T-cell (primary cell): ENCODE measurements around the gene SELPLG. TPM values are rescaled to one million over a fixed set of nuclear protein-coding genes. Genes with fewer than 3 reads are reported as not detected.

Source experiments
- ATAC-seq, 4 experiments: fragments of 200-7000 bp in 3 of 4; fragments of 150-1000 bp in 1 of 4; cut with Tn5 transposase; replicated peaks in 1 of 4; 1 replicate in 3 of 4; 2 replicates in 1 of 4; pipeline ENCODE4 v1.10.0; 2021; ENCODE audit warnings: moderate library complexity in 3 of 4, mild to moderate bottlenecking in 2 of 4, moderate number of reproducible peaks in 1 of 4
- CTCF ChIA-PET, 2 donors: fragments of 300-600 bp; sonication (Branson Sonifier 250); formaldehyde crosslinking; loops; one replicate each; lab custom pipeline; 2022; ENCODE audit warnings: antibody characterized with exemption in 2 of 2; lab: Charles Lee
- POLR2A ChIA-PET, 2 donors: fragments of 300-600 bp; sonication (Branson Sonifier 250); formaldehyde crosslinking; loops; one replicate each; lab custom pipeline; 2022; ENCODE audit warnings: antibody characterized with exemption in 2 of 2; lab: Charles Lee
- DNase-seq, 35 experiments: peaks; one replicate each; pipeline versions ENCODE4 v3.0.0 to v3.0.0-alpha.2; 2013 to 2023
- H3K27ac ChIP-seq: one replicate; pipeline ENCODE4 v1.5.1; 2013; ENCODE audit warnings: low read length
- H3K27me3 ChIP-seq, 2 experiments: replicated peaks in 1 of 2; 1 replicate in 1 of 2; 2 replicates in 1 of 2; pipeline versions ENCODE4 v1.6.1 to v1.7.0; 2013; ENCODE audit warnings: low read length in 1 of 2, mixed read lengths in 1 of 2; ENCODE audit not compliant: control insufficient read depth in 2 of 2, insufficient read depth in 2 of 2; ENCODE audit errors: extremely low read depth in 1 of 2
- H3K36me3 ChIP-seq, 2 donors: 1 replicate in 1 of 2; 2 replicates in 1 of 2; pipeline versions ENCODE4 v1.6.1 to v1.7.0; 2013; ENCODE audit warnings: low read length in 1 of 2; ENCODE audit not compliant: control insufficient read depth in 2 of 2, insufficient read depth in 1 of 2; ENCODE audit errors: extremely low read depth in 1 of 2
- H3K4me1 ChIP-seq, 2 experiments: 1 replicate in 1 of 2; 2 replicates in 1 of 2; pipeline versions ENCODE4 v1.6.1 to v1.7.0; 2013; ENCODE audit warnings: low read length in 2 of 2, mixed read lengths in 1 of 2; ENCODE audit not compliant: insufficient read depth in 2 of 2, control insufficient read depth in 1 of 2; ENCODE audit errors: extremely low read depth in 1 of 2
- H3K4me3 ChIP-seq, 2 donors: 1 replicate in 1 of 2; 2 replicates in 1 of 2; pipeline versions ENCODE4 v1.5.1 to v1.7.0; 2013; ENCODE audit warnings: mild to moderate bottlenecking in 2 of 2, low read length in 1 of 2, moderate library complexity in 1 of 2; ENCODE audit not compliant: control insufficient read depth in 1 of 2; ENCODE audit errors: extremely low read depth in 1 of 2
- H3K9me3 ChIP-seq: 2 replicates; pipeline ENCODE4 v1.7.0; 2013
- H3K27ac Mint-ChIP-seq, 2 donors: one replicate each; pipeline ENCODE4 v1.8.0; 2020 to 2021; ENCODE audit warnings: mild to moderate bottlenecking in 2 of 2, mixed read lengths in 2 of 2
- H3K27me3 Mint-ChIP-seq, 2 donors: one replicate each; pipeline ENCODE4 v1.8.0; 2021 to 2022; ENCODE audit warnings: mixed read lengths in 2 of 2
- H3K36me3 Mint-ChIP-seq: one replicate; pipeline ENCODE4 v1.8.0; 2021; ENCODE audit warnings: mixed read lengths
- H3K4me1 Mint-ChIP-seq, 3 donors: one replicate each; pipeline ENCODE4 v1.8.0; 2020 to 2022; ENCODE audit warnings: mixed read lengths in 3 of 3, mild to moderate bottlenecking in 1 of 3
- H3K4me3 Mint-ChIP-seq, 3 donors: one replicate each; pipeline ENCODE4 v1.8.0; 2020 to 2022; ENCODE audit warnings: mild to moderate bottlenecking in 3 of 3, mixed read lengths in 3 of 3, moderate library complexity in 3 of 3
- H3K9me3 Mint-ChIP-seq, 3 donors: one replicate each; pipeline ENCODE4 v1.8.0; 2020 to 2022; ENCODE audit warnings: mixed read lengths in 3 of 3
- WGBS: methylation state at CpG from one replicate; pipeline ENCODE4 v1.1.5; 2013; ENCODE audit warnings: missing lambda C conversion rate; ENCODE audit not compliant: insufficient coverage; 5-methylcytosine and 5-hydroxymethylcytosine counted together
- total RNA-seq, 35 experiments: library from RNA in 6 of 35; stranded (reverse) in 6 of 35; fragments of 120-200 nt in 1 of 35; gene quantifications; one replicate each; pipeline versions ENCODE4 v1.2.1 to v1.2.4 and lab custom pipeline; 2013 to 2026

Gene SELPLG
- total RNA-seq, 5 donors from 2014 or later (not counting 1 experiment from before 2014, with no cell fraction given), result 102 to 220 (median 215) TPM

DNA sequence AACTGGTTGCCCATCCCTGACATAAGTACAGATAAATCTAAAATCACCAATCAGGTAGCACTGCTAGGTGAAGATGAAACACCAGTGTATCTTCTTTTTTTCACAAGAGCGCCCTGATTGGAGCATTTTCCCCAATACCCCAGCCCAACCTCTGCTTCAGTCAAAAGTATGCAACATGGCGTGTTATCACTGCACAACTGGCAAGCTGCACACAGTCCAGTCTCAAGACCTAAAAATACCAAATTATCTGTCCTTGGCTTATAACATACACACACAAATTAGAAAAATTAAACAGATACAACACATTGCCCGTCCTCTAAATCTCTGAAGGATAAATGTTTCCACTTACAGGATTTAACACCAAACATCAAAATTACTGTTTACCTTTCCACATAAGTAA, 20.2 kb upstream of the SELPLG start:
- DNase-seq, result no peak
- CTCF ChIA-PET, result interaction anchor here (0.8 to 1.1 kb wide), 7 partner anchors 9 to 150 kb away, joined by 3 to 7 read pairs (median 3); no protein-coding TSS in a partner anchor
- WGBS, result 100% methylated on average over 2 of the region's 3 CpGs
- POLR2A ChIA-PET, result interaction anchor here in 1 of 2 donors (0.6 kb wide), 1 partner anchor 60 kb away, joined by 3 read pairs; no protein-coding TSS in a partner anchor
- ATAC-seq, result no peak
- no peak overlapping the region for H3K4me3 Mint-ChIP-seq
- no peak overlapping the region for H3K4me3 ChIP-seq
- no peaks in the 10 kb centered on the region for H3K27me3 ChIP-seq
- H3K9me3 Mint-ChIP-seq, result no peaks in the 10 kb centered on the region
- H3K9me3 ChIP-seq, result no peaks in the 10 kb centered on the region
- no peaks in the 10 kb centered on the region for H3K4me1 ChIP-seq
- no peaks in the 10 kb centered on the region for H3K27me3 Mint-ChIP-seq
- peaks cover 0 to 4% (median 0%) of the 10 kb centered on the region in 3 donors for H3K4me1 Mint-ChIP-seq
- H3K27ac ChIP-seq, result no peak overlapping the region
- peaks cover 11% of the 10 kb centered on the region for H3K36me3 Mint-ChIP-seq
- H3K36me3 ChIP-seq, result peaks cover 0 to 9% of the 10 kb centered on the region in 2 donors
- no peak overlapping the region for H3K27ac Mint-ChIP-seq

DNA sequence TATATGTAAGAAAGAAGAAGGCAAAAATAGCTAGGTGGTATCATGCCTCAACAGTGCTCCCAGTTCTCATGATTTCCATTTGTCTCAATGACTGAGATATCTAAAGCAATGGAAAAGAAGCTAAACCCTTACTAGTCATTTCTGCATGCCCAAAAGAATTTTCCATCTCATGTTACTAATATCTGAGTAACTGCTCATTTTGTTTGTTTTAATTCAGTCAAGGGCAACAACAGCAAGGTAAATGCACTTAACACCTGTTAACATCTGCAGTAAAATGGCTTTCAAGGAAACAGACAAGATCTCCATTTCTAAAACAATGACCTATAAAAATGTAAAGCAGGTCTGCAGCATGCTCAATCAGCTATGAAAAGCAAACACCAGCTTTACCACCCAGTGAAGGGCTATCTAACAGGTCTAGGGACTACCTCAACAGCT, 19.4 kb upstream of the SELPLG start:
- no peak overlapping the region for H3K27ac ChIP-seq
- no peaks in the 10 kb centered on the region for H3K27me3 Mint-ChIP-seq
- H3K4me1 Mint-ChIP-seq, result peaks cover 0 to 5% (median 0%) of the 10 kb centered on the region in 3 donors
- H3K9me3 ChIP-seq, result no peaks in the 10 kb centered on the region
- H3K4me3 Mint-ChIP-seq, result no peak overlapping the region
- no peak for ATAC-seq
- peak overlapping the region in 1 of 2 donors; percentile 16 for H3K27ac Mint-ChIP-seq
- H3K36me3 ChIP-seq, result peaks cover 0 to 9% of the 10 kb centered on the region in 2 donors
- no peaks in the 10 kb centered on the region for H3K9me3 Mint-ChIP-seq
- no peaks in the 10 kb centered on the region for H3K4me1 ChIP-seq
- no peak for DNase-seq
- no peaks in the 10 kb centered on the region for H3K27me3 ChIP-seq
- ChIA-PET CTCF (interaction anchor here (0.8 to 1.1 kb wide), 7 partner anchors 10 to 151 kb away, joined by 3 to 7 read pairs (median 3); no protein-coding TSS in a partner anchor), POLR2A (interaction anchor here in 1 of 2 donors (0.6 kb wide), 1 partner anchor 60 kb away, joined by 3 read pairs; no protein-coding TSS in a partner anchor)
- no peak overlapping the region for H3K4me3 ChIP-seq
- peaks cover 12% of the 10 kb centered on the region for H3K36me3 Mint-ChIP-seq

DNA sequence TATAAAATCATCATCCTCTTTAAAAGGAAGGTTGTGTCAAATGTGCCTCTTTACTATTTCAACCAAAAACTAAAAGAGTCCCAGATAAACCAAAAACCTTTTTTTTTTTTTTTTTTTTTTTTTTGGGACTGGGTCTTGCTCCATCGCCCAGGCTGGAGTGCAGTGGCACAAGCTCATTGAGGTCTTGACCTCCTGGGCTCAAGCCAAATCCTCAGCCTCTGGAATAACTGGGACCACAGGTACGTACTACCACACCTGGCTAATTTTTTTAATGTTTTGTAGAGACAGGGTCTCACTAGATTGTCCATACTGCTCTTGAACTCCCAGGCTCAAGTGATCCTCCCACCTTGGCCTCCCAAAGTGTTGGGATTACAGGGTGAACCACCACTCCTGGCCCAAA, 16.4 kb upstream of the SELPLG start:
- Histone ChIP-seq H3K27ac (no peak overlapping the region), H3K36me3 (peaks cover 0 to 2% of the 10 kb centered on the region in 2 donors), H3K4me1 (peaks cover 10 to 18% of the 10 kb centered on the region in 2 experiments), H3K4me3 (no peak overlapping the region), H3K9me3 (no peaks in the 10 kb centered on the region), H3K27me3 (no peaks in the 10 kb centered on the region)
- no peak overlapping the region for H3K27ac Mint-ChIP-seq
- H3K4me1 Mint-ChIP-seq, result peaks cover 22 to 30% (median 24%) of the 10 kb centered on the region in 3 donors
- DNase-seq (no peak), ATAC-seq (no peak)
- WGBS, result no CpG with 5 or more reads among the region's 2 CpGs
- no peaks in the 10 kb centered on the region for H3K27me3 Mint-ChIP-seq
- POLR2A ChIA-PET, result no interaction called here
- CTCF ChIA-PET, result interaction anchor here (0.5 to 1.2 kb wide), 7 partner anchors 14 to 505 kb away, joined by 3 to 6 read pairs (median 5); no protein-coding TSS in a partner anchor
- H3K9me3 Mint-ChIP-seq, result no peaks in the 10 kb centered on the region
- no peak overlapping the region for H3K4me3 Mint-ChIP-seq
- H3K36me3 Mint-ChIP-seq, result peaks cover 4% of the 10 kb centered on the region

DNA sequence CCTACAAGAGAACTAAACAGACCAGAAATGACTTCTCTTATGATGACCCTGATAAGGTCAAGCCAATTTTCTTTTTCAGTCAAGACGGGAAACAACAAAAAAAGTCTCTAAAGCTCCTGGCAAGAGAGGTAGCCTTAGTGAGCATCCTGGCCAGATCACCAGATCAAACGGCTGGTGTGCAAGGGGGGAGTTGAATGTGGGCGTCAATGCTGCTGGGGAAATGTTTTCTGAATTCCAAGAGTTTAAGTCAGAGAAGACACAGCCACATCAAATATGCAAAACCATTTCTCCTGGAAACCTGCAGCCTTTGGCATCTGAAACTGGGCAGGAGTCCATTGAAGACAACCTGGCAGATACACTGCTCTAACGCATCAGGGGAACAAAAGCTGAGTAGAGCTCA, 16.0 kb upstream of the SELPLG start:
- H3K4me3 ChIP-seq, result no peak overlapping the region
- H3K9me3 Mint-ChIP-seq, result no peaks in the 10 kb centered on the region
- H3K27ac ChIP-seq, result no peak overlapping the region
- H3K27me3 ChIP-seq, result no peaks in the 10 kb centered on the region
- peaks cover 0 to 2% of the 10 kb centered on the region in 2 donors for H3K36me3 ChIP-seq
- no peak overlapping the region for H3K4me3 Mint-ChIP-seq
- peaks cover 25 to 34% (median 26%) of the 10 kb centered on the region in 3 donors for H3K4me1 Mint-ChIP-seq
- ChIA-PET POLR2A (no interaction called here), CTCF (interaction anchor here (0.5 to 1.2 kb wide), 7 partner anchors 15 to 506 kb away, joined by 3 to 6 read pairs (median 5); no protein-coding TSS in a partner anchor)
- H3K4me1 ChIP-seq, result peaks cover 13 to 22% of the 10 kb centered on the region in 2 experiments
- H3K27me3 Mint-ChIP-seq, result no peaks in the 10 kb centered on the region
- WGBS, result no CpG with 5 or more reads among the region's 4 CpGs
- H3K27ac Mint-ChIP-seq, result peak overlapping the region in 1 of 2 donors; percentile 18
- ATAC-seq, result no peak
- DNase-seq, result no peak
- H3K36me3 Mint-ChIP-seq, result peaks cover 4% of the 10 kb centered on the region
- H3K9me3 ChIP-seq, result no peaks in the 10 kb centered on the region

DNA sequence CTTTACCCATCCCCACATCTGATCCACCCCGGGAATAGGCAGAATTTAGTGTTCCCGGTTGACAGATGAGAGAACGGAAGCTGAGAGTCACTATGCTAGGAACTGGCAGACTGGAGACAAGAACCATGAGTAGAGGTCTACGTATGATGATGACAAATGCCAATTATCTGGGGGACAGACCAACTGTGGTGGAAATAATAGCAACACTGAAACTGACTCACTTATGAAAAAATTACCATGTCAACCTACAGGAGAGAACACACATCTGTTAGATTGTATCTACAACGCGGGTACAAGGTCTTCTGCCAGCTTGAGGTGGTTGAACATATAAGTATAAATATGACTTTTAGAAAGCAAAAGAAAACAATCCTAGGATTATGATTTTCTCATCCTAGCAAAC, 15.4 kb upstream of the SELPLG start:
- H3K9me3 ChIP-seq, result no peaks in the 10 kb centered on the region
- H3K27me3 ChIP-seq, result no peaks in the 10 kb centered on the region
- H3K9me3 Mint-ChIP-seq, result no peaks in the 10 kb centered on the region
- no peaks in the 10 kb centered on the region for H3K27me3 Mint-ChIP-seq
- no peak overlapping the region for H3K4me3 ChIP-seq
- no peak for DNase-seq
- ChIA-PET CTCF (interaction anchor here in 1 of 2 donors (0.6 to 1.2 kb wide), 2 partner anchors 15 to 129 kb away, joined by 4 to 5 read pairs; no protein-coding TSS in a partner anchor), POLR2A (no interaction called here)
- no peak for ATAC-seq
- no CpG with 5 or more reads among the region's 6 CpGs for WGBS
- H3K4me1 ChIP-seq, result peaks cover 15 to 26% of the 10 kb centered on the region in 2 experiments
- H3K4me3 Mint-ChIP-seq, result no peak overlapping the region
- no peak overlapping the region for H3K27ac ChIP-seq
- peaks cover 0 to 2% of the 10 kb centered on the region in 2 donors for H3K36me3 ChIP-seq
- peaks cover 27 to 37% (median 27%) of the 10 kb centered on the region in 3 donors for H3K4me1 Mint-ChIP-seq
- H3K27ac Mint-ChIP-seq, result no peak overlapping the region
- peaks cover 4% of the 10 kb centered on the region for H3K36me3 Mint-ChIP-seq

DNA sequence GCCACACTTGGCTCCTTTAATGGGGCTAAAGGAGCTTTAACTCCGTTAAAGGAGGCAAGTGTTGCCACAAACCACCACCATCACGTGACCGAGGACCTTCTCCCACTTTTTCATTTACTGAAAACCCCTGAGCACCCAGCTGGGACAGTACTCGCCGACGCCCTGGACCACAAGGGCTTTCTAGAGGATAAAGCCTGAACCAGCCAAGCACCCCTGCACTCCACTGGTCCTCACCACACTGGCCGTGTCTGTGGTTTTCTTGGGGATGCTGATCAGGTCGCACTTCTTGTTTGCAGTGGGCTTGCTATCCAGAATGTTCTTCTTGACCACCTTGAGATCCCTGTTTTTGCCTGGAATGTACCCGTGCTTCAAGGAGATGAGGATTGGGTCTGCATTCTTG, 14.7 kb upstream of the SELPLG start:
- H3K36me3 ChIP-seq, result peaks cover 0 to 2% of the 10 kb centered on the region in 2 donors
- no peak overlapping the region for H3K27ac Mint-ChIP-seq
- H3K4me1 ChIP-seq, result peaks cover 15 to 28% of the 10 kb centered on the region in 2 experiments
- H3K4me1 Mint-ChIP-seq, result peaks cover 27 to 36% (median 31%) of the 10 kb centered on the region in 3 donors
- no peaks in the 10 kb centered on the region for H3K9me3 ChIP-seq
- peaks cover 4% of the 10 kb centered on the region for H3K36me3 Mint-ChIP-seq
- H3K9me3 Mint-ChIP-seq, result no peaks in the 10 kb centered on the region
- ATAC-seq (no peak), DNase-seq (no peak)
- ChIA-PET CTCF (interaction anchor here in 1 of 2 donors (3.2 kb wide), 1 partner anchor 14 kb away, joined by 20 read pairs; the partner anchor contains the start of gene SELPLG), POLR2A (no interaction called here)
- no peak overlapping the region for H3K27ac ChIP-seq
- 100% methylated on average over 5 of the region's 9 CpGs for WGBS
- H3K4me3 ChIP-seq, result no peak overlapping the region
- H3K4me3 Mint-ChIP-seq, result no peak overlapping the region
- no peaks in the 10 kb centered on the region for H3K27me3 ChIP-seq
- no peaks in the 10 kb centered on the region for H3K27me3 Mint-ChIP-seq
